Activated naive CD4-positive, alpha-beta T cell treated with anti-CD3 and anti-CD28 coated beads, Interleukin-2, amount 50 U/mL, for 16 hours (primary cell): ENCODE measurements around the gene NOX5.
"Not testable (repeated sequence)": the region's sequence is repeated elsewhere in the genome, so short reads cannot be mapped to it uniquely, and the experiment has no call there.

Experiments used
- DNase-seq: peaks from one replicate; pipeline ENCODE4 v3.0.0-alpha.2; 2020

The NOX5 gene

GRCh38 chr15:69060041-69060481, 45.6 kb downstream of the NOX5 start:
- DNase-seq, result no peak

DNA sequence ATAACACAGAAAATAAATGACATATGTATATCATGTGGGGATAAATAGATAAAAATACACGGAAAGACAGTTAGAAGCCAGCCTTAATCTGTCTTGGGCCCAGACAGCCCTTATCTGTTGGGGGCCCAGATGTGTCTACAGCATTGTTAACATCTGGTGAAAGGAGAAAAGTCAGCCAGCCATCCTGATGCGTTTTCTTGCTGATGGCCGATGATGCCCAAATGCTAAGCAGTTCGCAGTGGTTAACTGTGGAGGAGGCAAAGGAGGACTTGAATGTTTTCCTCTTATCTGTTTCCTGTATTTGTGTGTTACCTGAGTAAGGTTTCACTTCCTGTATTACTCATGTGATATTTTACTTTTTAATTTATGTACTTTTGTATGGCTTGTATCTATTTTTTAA, 46.2 kb downstream of the NOX5 start:
- no peak for DNase-seq

DNA sequence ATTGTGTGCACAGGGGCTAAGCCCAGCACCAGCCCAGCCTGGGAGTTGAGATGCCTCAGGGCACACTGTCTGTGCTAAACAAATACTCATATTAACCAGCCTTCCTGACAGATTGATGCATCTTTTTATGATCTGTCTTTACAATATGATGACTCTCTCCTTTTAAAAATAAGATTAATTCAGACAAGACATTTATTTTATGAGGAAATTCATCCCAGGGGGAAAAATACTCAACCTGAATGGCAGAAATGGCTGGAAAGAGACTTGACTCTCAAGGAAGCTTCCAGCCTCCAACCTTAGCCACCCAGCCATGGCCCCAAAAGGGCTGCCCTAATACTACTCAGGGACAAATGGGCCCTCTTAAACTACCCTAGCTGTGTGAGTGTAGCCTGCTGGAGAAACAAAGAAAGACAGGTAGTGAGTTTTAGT, 46.9 kb downstream of the NOX5 start:
- no peak for DNase-seq

DNA sequence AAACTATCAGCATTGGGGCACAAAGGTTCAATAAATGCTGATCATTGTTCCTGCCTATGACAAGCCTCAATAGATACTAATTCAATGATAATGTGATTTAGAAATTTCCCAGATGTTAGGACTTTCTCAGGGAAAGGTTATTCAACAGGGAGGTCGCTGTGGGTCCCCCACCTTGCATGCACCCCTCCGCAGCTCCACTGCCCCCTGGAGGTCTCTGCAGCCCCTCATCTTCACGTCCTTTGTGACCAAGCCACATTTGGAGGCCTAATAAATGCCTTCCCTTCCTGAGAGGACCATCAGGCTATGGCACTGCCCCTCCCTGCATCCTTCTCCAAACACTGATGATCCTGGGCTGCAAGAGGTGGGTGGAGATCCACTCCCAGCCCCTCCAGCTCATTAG, 50.2 kb downstream of the NOX5 start:
- no peak for DNase-seq

- DNase-seq, result no peak
Measured at GRCh38 chr15:69066007-69066995, 51.8 kb downstream of the NOX5 start.

GRCh38 chr15:69067296-69067695, 52.8 kb downstream of the NOX5 start:
- DNase-seq, result no peak

- DNase-seq, result no peak
Measured at GRCh38 chr15:69068157-69068556, 53.7 kb downstream of the NOX5 start.

GRCh38 chr15:69069290-69069689, 54.8 kb downstream of the NOX5 start:
- not testable (repeated sequence) for DNase-seq

GRCh38 chr15:69069996-69070395, 55.5 kb downstream of the NOX5 start:
- no peak for DNase-seq

DNA sequence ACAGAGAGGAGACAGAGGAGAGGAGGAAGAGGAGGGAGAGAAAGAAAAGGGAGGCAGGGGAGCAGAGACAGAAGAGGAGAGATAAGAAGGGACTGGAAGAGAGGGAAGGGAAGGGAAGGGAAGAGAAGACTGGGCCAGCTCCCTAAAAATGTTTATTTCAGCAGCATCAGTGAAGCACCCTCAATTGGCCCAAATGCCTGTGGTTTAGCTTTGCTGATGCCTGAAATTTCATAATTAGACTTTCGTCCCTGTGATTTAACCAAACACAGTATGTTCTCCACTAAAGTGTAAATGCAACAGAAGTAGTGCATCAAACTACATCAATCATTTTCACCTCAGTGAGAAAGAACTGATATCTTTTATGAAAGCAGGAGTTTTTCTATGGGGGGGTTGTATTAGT, 55.9 kb downstream of the NOX5 start:
- DNase-seq, result no peak

DNA sequence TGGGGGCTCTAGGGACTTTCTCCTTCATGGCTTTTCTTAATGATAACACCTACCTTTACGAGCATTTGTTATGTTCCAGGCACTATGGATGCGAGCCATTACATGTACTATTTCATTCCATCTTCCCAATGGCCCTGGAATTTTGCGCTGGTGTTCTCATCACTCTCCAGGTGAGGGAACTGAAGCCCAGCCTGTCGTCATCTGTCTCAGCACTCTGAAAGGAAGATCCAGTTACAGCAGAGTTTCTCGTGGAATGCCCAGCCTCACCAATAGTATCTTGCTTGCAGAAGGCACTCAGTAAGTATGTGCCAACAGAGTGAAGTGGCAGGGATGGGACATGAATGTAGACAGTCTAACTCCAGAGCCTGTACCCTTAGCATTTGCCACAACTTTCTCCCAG, 56.8 kb downstream of the NOX5 start:
- DNase-seq, result no peak

DNA sequence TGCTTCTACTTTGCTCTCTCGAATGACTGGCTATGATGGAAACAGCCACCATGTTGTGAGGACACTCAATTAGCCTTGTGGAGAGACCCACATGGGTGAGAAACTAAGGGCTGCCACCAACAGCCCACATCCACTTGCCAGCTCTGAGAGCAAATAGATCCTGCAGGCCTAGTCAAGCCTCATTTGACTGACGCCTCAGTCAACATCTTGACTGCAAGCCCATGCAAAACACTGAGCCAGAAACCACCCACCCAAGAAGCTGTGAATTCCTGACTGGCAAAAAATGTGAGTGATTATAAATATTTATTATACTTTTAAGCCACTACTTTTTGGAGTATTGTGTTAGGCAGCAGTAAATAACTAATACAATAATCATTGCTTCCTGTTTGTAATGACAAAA, 58.4 kb downstream of the NOX5 start:
- no peak for DNase-seq

DNA sequence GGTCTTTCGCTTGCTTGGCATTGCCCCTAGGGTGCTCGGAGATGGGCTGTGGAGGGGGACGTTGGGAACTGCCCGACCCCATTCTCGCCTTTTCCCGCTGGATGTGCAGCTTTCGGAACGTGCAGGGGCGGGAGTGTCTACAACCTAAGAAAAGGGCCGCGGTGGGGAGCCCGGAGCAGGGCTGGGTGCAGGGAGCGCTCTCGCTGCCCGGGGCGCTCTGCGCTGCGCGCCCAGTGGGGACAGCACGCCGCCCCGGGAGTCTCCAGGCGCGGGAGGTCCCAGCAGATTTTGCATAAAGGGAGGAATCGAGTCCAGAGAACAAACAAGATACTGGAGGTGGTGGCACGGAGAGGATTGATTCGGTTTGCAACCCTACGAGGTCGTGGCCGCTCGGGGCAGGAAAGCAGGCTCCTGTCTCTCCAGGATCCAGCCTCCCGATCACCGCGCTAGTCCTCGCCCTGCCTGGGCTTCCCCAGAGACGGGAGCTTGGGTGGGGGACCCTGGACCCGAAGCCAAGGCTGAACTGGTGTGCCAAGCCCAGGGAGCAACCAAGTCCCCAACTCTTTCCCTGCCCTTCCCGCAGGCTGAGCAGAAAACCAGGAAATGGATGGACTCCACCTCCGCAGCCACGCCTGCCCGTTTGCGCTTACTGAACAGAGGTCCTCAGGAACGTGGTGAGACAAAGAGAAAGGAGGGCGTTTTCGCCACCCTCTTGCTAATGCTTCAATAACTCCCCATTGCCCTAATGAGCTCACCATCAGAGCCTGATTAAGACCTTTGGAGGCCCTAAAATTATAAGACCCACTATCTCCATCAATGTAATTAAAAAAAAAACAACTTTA, 59.7 kb downstream of the NOX5 start:
- no peak for DNase-seq

GRCh38 chr15:69074843-69075224, 60.3 kb downstream of the NOX5 start:
- no peak for DNase-seq

DNA sequence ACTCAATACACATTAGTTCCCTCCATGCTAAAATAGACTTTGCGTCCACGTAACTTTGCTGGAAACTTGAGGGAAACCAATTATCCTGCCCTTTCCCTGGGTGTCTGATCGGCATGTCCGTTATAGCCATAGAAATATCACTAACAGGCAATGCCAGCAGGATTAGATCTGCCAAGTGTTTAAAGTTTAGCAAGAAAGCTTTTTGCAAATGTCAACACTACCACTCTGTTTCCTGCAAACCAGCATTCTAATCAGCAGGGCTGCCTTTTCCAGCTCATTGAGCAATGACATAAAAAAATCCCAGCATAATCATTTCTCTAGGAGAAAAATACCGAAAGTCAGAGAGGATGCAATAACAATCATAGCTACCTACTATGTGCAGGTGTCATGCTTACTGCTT, 60.9 kb downstream of the NOX5 start:
- no peak for DNase-seq

- DNase-seq, result no peak
Measured at GRCh38 chr15:69076756-69077155, 62.3 kb downstream of the NOX5 start.

- no peak for DNase-seq
Measured at GRCh38 chr15:69078638-69079037, 64.1 kb downstream of the NOX5 start.

DNA sequence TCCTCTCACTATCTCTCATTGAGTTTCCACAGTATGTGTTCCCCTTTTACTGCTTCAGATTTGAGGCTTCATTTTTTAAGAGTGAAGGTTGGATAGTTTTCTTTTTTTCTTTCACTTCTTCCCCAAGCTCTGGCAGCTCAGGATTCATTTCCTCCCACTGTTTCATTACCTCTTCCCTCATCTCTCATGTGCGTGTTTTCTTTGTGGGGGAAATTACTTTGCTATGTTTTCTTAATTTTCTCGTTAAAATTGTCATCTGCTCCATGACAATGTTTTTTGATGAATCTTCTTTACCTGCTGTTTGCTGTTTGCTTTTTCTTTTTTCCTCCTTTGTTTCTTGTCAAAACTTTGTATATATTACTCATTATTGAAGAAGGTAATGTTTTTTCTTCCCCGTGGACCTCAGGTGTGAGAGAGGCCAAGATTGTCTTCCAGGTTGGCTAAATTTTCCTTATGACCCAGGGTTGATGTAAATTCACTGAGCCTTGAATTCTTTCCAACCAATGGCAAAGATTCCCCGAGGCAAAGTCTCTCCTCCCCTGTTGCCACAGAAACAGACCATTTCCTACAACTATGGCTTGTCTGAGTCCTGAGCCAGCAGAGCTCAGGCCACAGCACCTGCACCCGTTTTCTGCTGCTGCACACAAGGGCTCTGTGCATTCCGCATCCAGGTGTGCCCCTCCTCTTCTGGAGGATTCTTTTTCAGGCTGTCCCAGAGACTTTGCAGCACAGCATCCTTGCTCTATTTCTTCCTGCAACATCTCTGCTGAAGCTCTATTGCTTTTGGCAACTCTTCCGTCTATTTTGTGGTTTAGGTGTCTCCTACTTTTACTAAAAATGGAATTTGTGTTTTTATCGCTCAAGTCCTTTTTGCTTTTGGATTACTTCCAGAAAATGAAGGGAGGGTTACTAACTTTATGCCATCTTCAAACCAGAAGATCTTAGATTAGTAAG, 66.1 kb downstream of the NOX5 start:
- DNase-seq, result no peak

DNA sequence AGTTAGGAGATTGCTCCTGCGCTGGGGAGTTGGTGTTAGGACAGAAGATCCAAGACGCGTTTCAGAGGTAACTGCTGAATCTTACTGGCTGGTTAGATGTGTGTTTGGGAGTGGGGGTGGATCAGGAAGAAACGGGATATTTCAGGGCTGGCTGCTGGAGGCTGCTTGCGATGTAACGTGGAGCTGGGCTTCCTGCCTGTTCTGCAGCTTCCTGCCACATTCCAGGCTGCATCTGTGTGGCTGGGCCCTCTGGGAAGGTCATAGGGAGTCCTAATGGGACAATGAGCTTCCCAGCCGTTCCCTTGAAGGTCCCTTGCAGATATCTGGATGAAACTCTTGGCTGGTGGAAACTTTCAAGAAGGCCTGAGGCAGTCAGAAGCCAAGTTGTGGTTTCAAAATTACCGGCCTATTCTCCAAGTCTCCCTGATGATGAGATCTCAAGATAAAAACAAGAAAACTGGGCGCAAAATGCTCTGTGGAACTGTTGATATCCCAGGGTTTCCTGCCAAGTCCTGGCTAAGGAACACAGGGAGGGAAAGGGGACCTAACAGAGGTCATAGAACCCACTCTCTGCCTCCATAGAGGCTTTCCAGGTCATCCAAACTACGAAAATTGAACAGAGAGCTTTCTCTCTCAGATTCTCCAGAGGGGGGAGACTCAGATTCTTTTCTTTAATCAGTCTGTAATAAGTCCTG, 67.0 kb downstream of the NOX5 start:
- DNase-seq, result no peak

DNA sequence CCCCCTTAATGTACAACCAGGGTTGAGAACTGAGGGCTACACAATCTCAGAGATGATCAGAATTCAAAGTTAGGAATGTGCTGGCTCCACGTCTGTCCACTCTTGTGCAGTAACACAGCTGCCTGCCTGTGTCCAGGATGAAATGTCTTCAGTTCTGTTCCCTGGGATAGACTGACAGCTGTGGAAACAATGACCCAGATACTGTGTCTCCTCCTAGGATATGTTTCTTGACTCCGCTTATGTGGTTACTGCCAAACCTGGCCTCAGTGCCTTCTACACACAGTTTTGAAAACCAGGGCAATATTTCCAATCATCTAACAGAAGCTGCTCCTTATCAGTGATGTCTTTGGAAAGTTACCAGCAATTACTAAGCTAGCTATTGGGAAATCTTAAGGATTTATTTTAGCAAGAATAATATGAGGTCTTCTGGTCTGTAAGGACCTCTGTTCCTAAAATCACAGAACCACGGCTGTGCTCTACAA, 67.6 kb downstream of the NOX5 start:
- DNase-seq, result no peak

DNA sequence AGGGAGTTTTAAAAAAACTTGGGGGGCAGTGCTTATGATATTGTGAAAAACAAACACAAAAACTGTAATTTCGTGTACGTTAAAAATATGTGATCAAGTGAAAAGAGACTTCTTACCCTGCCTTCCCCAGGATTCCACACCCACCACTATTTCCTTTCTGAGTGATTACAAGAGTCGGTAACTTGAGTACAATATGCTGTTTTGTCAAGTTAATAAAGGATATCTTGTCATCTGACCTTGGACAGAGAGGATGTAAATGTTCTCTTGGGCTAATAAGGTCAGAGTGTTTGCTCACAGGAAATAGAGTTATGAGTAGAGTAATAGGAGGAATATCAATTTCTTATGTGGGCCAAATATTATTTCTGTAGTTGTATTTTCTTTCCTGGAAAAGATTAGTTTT, 68.1 kb downstream of the NOX5 start:
- no peak for DNase-seq
